Fibroblast of mammary gland (primary cell): Measurements from ENCODE around the gene PADI4.

Source experiments
- DNase-seq: peaks from one replicate; pipeline ENCODE4 v3.0.0-alpha.2; 2010; ENCODE audit warnings: low read depth
- H3K4me3 ChIP-seq: 2 replicates; pipeline ENCODE4 v1.5.1; 2011; ENCODE audit warnings: low read depth, mild to moderate bottlenecking, low read length, moderate library complexity; ENCODE audit not compliant: control insufficient read depth
- TF ChIP-seq, protein P1 (sequence below): conservative IDR thresholded peaks from 2 replicates; pipeline ENCODE4 v1.5.1; 2011; ENCODE audit warnings: low read depth, low read length, inconsistent platforms; ENCODE audit not compliant: control insufficient read depth, insufficient read depth

Gene PADI4

DNA sequence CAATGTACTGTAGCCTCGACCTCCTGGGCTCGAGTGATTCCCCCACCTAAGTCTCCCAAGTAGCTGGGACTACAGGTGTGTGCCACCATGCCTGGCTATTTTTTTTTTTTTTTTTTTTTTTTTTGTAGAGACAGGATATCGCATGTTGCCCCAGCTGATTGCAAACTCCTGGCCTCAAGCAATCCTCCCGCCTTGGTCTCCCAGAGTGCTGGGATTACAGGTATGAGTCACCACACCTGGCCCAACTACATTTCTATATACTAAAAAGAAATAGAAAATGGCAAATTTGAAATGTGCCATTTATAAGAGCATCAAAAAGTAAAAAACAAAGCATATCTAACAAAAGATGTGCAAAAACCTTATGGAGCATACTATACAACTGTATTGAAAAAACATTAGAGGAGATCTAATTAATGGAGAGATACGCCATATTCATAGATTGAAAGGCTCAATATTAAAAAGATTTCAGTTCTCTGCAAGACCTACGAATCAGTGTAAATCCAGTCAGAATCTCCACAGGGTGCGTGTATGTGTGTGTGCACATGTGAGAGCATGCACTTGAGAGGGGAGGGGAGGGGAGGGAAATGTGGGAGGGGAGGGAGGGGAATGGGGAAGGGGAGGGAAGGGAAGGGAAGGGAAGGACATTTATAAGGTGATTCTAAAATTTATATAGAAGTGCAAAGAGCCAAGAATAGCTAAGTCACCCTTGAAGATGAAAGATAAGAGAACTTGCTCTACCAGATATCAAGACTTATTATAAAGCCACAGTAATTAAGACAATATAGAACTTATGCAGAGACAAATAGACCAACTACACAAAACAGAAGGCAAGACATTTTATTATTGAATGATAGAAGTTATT lies 15.5 kb upstream of the PADI4 start:
- DNase-seq: no peak
- TF ChIP-seq, protein P1, sequence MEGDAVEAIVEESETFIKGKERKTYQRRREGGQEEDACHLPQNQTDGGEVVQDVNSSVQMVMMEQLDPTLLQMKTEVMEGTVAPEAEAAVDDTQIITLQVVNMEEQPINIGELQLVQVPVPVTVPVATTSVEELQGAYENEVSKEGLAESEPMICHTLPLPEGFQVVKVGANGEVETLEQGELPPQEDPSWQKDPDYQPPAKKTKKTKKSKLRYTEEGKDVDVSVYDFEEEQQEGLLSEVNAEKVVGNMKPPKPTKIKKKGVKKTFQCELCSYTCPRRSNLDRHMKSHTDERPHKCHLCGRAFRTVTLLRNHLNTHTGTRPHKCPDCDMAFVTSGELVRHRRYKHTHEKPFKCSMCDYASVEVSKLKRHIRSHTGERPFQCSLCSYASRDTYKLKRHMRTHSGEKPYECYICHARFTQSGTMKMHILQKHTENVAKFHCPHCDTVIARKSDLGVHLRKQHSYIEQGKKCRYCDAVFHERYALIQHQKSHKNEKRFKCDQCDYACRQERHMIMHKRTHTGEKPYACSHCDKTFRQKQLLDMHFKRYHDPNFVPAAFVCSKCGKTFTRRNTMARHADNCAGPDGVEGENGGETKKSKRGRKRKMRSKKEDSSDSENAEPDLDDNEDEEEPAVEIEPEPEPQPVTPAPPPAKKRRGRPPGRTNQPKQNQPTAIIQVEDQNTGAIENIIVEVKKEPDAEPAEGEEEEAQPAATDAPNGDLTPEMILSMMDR: no peak
- H3K4me3 ChIP-seq: no peak overlapping the region

DNA sequence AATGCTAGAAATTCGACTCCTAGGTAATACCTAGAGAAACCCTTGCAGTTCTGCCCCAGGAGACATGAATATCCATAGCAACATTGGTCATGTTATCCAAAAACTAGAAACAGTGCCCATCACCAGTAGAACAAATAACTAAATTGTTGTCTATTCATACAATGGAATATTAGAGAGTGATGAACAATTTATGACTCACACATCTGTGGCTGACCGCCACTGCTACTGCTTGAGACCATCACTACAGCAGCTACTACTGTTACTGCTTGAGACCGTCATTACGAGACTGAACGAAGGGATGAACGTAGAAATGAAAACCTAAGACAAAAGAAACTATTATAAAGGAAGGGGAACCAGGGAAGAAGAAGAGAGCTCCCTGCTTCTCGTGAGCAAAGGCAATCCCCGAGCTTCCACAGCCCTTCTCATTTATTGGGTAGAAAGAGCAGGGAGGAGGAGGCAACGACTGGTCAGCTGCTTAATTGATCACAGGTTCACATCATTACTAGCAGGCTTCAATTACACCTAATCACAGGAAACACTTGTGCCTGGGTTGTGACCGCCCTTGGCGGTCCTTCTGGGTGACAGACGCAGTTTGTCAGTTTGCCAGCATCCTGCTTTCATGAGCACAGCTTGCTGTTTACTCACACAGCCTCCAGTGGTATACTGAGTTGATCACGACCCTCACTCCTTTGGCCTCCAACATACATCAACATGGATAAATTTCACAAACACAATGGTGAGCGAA lies 14.1 kb upstream of the PADI4 start:
- DNase-seq: no peak
- H3K4me3 ChIP-seq: no peak overlapping the region
- TF ChIP-seq, protein P1: no peak

DNA sequence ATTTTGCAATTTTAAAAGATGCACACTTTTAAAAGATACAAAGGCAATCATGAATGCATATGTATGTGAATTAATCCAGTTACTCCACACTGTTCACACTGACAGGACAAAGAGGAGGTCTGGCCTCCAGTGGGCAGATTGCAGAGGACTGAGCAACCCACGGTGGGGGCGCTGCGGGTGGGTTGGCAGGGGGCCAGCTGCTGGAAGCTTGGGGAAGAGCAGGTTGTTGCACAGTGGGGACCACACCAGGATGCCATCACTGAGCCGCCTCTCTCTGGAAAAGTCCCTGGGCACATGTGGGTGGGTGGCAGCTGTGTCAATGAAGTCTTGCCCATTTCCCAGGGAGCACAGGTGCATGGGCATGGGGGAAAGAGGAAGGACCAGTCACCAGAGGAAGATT lies 12.7 kb upstream of the PADI4 start:
- no peak for DNase-seq
- no peak overlapping the region for H3K4me3 ChIP-seq
- TF ChIP-seq, protein P1: no peak

DNA sequence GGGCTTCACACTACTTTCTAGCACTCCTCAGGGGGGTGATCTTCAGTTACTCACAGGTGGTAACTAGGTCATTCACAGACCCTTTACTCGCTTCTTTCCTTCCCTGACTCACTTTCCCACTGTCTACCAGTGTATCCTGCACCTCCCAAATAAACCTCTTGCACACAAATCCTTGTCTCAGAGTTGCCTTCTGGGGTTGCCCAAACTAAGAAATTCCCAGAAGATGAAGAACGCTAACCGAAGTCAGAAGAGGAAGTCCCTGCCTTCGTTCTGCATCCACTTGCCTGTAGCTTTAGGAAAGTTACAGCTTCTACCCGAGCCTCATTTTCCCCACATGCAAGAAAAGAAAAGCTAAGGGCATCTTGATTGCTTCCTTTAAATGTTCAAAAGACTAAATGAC lies 11.9 kb upstream of the PADI4 start:
- DNase-seq: no peak
- TF ChIP-seq, protein P1: no peak
- H3K4me3 ChIP-seq: no peak overlapping the region

DNA sequence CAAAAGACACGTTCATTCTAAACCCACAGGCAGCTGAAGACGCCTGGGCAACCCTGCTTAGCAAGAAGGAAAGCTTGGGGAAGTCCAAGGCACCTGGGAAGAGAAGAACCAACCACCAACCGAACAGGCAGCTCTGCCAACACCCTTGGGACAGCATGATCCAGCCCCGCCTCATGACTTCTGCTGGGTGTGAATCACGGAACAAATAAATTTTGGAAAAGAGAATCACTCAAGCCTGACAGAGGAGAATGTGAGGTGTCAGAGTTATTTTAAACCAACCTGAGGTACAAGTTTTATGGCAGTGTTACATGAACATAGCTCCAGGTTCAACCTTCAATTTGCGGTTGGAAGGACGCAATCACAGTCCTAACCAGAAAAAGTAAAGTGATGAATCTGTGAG lies 10.0 kb upstream of the PADI4 start:
- no peak for DNase-seq
- TF ChIP-seq, protein P1: no peak
- no peak overlapping the region for H3K4me3 ChIP-seq

DNA sequence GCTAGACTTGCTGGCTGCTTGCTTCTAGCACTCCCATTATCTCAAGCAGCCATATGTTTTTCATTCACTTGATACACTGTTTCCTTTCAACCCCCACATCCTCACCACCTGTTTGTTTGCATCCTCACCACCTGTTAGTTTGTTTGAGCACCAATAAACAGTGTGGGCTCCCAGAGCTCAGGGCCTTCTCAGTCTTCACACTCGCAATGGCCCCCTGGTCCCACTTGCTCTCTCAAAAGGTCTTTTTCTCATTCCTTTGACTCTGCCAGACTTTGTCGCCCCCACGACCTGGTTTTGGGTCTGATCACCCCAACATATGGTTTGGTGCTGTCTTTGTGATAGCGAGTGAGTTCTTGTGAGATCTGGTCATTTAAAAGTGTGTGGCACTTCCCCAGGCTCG lies 6.2 kb upstream of the PADI4 start:
- DNase-seq: no peak
- TF ChIP-seq, protein P1: no peak
- H3K4me3 ChIP-seq: no peak overlapping the region
